T-helper 22 cell (primary cell): ENCODE results near the gene PXMP2.
A peak's percentile ranks its signal among the peaks of the same experiment; 100 is the strongest.

Experiments
- DNase-seq: peaks from one replicate; pipeline ENCODE4 v3.0.0-alpha.2; 2020; ENCODE audit warnings: low read depth

The PXMP2 gene

DNA sequence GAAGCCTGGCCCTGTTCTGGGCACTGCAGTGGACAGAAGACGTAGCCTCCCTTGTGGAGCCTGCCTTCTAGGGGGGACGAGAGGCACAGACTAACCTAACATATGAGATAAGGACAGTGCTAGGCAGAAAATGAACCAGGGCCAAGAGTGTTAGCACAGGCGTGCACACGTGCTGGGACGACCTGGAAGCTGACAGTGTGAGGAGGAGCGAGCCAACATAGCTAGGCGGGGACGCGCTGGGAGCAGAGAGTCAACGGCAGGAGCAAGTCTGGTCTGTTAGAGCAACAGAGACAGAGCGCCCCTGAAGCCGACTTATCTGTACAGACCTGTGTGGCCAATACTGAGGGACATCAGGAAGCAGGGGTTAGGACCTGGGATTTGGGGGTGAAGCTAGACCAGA is 8.0 kb downstream of the PXMP2 start:
- DNase-seq, result no peak

- no peak for DNase-seq
Observed at GRCh38 chr12:132698341-132698740, 11.0 kb downstream of the PXMP2 start.

GRCh38 chr12:132700212-132700822 is 12.9 kb downstream of the PXMP2 start:
- no peak for DNase-seq

- DNase-seq, result no peak
Observed at GRCh38 chr12:132702640-132703039, 15.3 kb downstream of the PXMP2 start.

DNA sequence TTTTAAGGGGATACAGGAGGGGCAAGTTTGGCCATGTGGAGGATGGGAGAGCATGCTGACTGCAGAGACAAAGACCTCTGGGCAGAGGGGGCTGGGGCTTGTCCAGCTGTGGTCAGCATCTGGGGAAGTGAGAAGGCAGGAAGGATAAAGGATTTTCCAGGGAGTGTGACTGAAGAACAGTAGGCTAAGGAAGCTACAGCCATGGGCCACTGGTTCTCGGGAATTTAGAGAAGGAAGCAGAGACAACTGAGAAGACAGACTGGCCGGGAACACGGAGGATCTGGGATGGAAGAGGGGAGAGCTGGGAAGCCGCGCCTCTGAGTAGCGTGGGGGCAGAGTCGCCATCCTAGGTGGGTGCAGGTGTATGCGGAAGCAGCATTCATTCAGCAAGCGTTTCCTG is 16.3 kb downstream of the PXMP2 start:
- DNase-seq, result no peak

DNA sequence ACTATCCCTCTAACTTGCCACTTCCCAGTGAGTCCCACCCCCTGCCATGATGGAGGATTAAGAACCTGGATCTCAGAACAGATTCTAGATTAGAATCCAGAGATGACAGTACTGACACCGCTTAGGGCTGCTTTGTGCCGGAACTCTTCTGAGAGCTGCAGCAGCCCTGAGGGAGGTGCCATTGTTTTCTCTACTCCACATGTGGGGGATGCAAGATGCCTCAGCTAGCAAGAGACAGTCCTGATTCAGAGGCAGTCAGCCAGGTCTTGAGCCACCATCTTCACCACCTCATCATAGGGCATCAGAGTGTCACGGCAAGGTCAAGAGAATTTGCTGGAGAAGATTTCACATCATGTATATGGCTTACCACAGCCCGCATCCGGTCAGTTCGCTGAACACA is 19.9 kb downstream of the PXMP2 start:
- no peak for DNase-seq

DNA sequence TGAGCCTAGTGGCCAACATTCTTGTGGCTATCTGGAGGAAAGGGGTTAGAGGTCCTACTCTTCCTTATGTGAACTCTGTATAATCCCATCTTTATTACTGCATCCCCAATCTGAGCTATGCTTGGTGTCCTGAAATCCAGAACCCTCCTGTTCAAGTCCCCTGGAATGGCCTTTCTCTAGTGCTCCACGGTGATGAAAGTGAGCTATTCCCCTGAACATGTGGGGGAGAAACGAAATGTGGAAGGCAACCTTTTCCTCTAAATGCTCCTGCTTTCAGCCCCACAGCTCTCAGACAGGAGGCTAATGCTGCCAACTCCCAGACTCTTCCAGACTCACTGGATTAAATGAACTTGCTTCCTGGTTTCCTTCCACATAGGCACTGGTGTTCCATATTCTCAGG is 20.8 kb downstream of the PXMP2 start:
- DNase-seq, result no peak

- no peak for DNase-seq
Observed at GRCh38 chr12:132710043-132710404, 22.6 kb downstream of the PXMP2 start.

- DNase-seq, result peak; percentile 93
Observed at GRCh38 chr12:132710405-132711079, 23.2 kb downstream of the PXMP2 start, which contains the start of gene PGAM5. Gene PGAM5 (plus strand): TSS chr12:132710842. CDS start chr12:132710877, 35 bp downstream.

GRCh38 chr12:132711080-132711843 is 23.9 kb downstream of the PXMP2 start:
- peak; percentile 11 for DNase-seq

GRCh38 chr12:132713123-132713522 is 25.7 kb downstream of the PXMP2 start:
- DNase-seq, result no peak

GRCh38 chr12:132715874-132716273 is 28.5 kb downstream of the PXMP2 start:
- no peak for DNase-seq

GRCh38 chr12:132716356-132716755 is 29.0 kb downstream of the PXMP2 start:
- DNase-seq, result no peak

DNA sequence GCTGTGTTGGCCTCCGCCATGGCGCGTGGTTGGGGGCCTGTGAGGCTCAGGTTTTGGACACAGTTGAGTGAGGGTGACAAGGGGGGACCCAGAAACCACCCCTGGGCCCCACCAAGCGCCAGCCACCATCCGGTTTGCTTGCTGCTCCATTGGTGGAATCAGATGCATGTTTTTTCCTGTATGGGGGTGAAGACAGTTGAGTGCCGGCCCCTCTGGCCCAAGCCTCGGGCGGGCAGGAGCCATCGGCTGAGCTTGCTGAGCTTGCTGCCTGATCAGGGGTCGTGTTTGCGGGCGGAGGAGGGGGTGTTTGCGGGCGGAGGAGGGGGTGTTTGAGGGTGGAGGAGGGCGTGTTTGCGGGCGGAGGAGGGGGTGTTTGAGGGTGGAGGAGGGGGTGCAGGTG is 29.6 kb downstream of the PXMP2 start:
- DNase-seq, result no peak

DNA sequence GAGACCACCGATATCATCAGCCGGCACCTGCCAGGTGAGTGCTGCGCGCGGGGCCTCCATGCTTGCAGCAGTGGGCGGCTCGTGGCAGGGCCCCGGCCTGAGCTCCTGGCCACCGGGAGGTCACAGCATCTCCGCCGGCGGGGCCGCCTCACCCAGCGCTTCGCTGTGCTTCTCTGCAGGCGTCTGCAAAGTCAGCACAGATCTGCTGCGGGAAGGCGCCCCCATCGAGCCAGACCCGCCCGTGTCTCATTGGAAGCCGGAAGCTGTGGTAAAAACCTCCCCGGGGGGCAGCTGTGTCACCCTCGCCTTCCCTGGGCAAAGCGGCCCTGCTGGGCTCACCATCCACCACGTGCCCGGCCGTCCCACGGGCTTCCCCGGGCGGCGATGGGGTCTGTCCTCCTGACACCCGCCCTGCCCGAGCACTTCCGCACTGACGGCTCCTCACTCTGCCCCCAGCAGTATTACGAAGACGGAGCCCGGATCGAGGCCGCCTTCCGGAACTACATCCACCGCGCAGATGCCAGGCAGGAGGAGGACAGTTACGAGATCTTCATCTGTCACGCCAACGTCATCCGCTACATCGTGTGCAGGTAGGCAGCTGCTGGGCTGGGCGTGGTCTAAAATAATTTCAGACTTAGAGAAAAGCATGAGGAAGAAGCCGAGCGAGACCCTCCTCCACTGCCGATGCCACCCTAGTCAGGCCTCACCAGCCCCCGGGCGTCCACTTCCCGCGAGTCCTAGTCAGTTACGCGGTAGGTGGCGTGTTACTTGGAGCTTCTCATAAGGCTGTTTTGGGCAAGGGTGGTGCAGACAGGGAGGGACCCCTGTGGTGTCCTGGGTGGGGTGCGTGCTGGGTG is 30.4 kb downstream of the PXMP2 start:
- DNase-seq, result no peak

- no peak for DNase-seq
Observed at GRCh38 chr12:132718644-132719043, 31.3 kb downstream of the PXMP2 start.

DNA sequence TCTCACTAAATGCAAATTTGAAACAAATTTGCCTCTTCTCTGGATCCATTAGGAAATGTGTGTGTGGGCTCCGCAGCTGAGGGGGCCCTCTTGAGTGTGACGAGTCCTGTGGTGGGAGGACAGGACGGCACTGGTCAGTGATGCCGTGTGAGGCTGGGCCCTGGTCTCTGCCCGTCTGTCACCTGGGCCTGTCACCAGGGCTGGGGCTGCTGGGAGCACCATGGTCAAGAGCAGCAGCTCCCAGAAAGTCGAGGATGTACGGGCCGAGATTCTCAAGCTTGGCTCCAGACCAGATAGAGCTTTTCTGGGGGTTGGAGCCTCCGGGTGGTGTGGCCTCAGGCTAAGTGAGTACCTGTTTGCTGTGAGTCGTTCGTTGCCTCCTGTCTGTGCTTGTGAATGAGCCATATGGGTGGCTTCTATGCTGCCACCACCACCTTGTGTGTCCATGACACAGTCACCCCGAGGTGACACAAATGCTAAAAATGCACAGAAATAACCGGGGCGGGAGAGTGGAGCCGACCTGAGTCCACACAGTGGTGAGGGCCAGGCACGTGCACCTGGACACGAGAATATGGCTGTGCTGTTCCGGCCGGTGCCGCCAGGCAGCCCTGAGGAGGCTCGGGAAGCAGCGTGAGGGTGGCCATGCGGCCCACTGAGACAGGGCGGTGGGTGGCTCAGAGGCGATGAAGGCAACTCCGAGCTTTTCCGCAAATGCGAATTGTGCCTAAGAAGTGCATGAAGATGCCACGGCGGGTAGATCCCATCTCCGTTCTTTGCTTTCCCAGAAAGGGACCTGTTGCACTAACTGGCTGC is 32.0 kb downstream of the PXMP2 start:
- DNase-seq, result no peak

DNA sequence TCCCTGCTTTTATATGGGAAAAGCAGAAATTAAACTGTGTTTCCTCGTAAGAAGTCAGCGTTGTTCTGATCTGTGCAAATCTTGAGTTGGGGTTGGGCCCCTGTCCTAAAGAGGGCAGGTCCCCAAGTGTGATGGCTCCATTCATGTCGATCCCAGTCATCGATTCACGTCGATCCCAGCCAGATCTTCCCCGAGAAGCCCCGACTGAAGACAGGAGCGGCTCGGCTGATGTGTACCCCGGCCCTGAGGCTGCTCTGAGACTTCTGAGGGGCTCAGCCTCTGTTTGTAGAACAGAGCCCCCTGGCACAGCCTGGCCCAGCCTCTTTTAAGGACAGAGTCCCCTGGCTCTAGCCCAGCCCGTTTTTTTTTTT is 32.6 kb downstream of the PXMP2 start:
- no peak for DNase-seq

GRCh38 chr12:132720606-132721345 is 33.4 kb downstream of the PXMP2 start:
- no peak for DNase-seq

DNA sequence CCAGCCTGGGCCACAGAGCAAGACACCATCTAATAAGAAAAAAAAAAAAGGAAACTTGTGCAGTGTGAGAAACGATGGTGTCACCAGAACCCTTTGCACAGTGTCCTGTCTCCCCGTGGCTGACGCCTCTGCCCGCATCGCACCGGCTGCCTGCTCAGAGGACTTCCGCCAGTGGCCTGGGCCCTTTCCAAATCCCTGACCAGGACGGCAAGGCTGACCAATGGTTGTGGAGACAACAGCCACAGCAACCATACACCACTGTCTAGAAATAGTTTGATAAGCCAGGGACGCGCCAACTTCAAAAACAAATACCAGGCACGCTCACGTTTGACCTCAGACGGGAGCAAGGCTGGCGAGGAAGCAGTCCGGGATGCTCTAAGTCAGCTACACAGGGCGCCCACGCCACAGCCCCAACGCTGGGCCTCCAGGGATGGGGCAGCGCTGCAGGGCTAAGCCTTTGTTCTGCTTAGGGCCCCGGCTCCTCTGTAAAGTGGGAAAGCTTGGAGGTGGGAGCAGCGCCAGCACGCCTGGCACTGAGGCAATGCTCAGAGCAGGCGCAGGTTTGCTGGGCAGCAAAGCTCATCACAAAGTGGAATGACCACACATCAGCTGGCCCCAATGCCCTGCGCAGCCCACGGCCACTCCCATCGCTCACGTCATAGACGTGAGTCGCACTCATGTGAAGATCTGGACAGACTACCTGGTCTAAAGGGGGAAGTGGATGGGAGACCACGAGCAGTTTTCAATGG is 35.8 kb downstream of the PXMP2 start:
- DNase-seq, result no peak
